Activated gamma-delta T cell treated with anti-CD3 and anti-CD28 coated beads, Interleukin-2, amount 50 U/mL, for 16 hours (primary cell): Measurements from ENCODE around the gene CMTM4.
"Not testable (repeated sequence)": the region's sequence is repeated elsewhere in the genome, so short reads cannot be mapped to it uniquely, and the experiment has no call there.

Source experiments
- DNase-seq: peaks from one replicate; pipeline ENCODE4 v3.0.0-alpha.2; 2020; ENCODE audit warnings: low read depth

Gene CMTM4

DNA sequence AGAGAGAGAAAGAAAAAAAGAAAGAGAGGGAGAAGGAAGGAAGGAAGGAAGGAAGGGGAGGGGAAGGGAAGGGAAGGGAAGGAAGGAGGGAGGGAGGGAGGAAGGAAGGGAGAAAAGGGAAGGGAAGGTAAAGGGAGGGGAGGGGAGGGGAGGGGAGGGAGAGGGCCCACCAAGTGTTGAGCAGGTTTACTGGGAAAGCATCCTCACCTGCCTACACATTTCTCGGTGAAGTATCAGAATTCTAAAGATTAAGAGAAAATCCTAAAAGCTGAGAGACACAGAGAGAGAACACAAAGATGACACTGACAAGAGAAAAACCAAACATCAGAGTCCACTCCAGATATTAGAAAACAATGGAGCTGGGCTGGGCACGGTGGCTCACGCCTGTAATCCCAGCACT is 104.3 kb downstream of the CMTM4 start:
- no peak for DNase-seq

DNA sequence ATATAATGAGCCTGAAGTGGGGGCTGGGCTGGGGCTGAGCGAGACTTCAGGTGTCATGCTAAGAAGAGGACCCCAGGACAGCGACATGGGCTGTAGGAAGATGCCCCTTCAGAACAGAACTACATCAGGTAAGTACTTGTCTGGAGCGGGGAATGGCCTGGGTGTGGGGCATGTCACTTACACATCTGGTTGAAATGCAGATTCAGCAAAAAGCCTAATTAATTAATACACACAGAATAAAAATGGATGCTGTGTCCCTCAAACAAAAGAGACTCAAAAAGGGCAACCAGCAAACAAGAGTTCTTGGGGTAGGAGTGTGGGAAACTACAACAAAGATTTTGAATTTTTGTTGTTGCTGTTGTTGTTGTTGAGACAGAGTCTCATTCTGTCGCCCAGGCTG is 105.5 kb downstream of the CMTM4 start:
- no peak for DNase-seq

DNA sequence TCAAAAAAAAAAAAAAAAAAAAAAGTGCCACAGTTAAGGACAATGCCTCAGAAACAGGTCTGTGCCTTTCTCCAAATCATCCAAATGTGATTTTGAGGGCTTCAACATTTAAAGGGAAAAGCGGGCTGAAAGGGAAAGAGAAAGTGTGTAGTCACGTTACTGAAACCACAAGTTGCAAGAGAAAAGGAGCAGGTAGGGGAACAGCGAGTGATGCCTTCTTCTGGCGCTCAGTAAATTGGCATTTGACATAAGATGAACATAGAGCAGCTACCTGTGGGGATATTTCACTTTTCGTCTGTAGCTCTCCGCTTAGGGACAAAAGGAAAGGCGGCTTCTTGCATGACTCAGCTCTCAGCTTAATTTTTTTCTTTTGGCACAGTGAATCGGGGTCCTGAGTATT is 106.2 kb downstream of the CMTM4 start:
- no peak for DNase-seq

DNA sequence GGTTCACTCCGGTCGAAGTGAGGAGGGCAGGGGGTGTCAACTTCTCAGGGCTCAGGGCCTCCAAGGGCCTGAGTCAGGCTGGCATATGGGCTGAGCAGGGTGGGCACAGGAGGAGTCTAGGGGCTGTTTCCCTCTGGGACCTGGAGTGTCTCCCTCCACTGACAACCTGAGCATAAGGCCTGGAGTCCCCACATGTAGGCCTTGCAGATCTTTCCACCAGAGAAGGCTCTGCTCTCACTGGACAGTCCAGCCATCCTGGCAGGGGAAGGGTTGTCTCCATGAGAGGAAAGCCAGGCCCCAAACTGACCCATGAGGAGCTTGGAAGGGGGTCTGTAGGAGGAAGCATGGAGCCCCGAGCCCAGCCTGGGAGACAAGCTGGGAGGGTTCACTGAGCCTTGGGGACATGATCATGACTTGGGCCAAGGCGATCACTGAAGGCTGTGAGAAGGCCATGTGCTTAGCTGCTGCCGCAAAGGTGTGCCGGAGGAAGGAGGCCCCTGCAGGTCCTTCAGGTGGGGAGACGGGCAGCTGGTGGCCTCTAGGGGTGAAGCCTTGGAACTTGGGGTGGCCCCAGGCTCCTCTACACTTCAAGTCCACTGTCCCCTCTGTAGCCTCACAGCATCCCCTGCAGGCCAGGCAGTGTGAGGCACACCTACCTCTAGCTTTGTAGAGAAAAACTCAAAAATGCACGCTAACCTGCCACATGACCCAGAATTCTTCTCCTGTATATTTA is 107.4 kb downstream of the CMTM4 start:
- peak; percentile 46 for DNase-seq

DNA sequence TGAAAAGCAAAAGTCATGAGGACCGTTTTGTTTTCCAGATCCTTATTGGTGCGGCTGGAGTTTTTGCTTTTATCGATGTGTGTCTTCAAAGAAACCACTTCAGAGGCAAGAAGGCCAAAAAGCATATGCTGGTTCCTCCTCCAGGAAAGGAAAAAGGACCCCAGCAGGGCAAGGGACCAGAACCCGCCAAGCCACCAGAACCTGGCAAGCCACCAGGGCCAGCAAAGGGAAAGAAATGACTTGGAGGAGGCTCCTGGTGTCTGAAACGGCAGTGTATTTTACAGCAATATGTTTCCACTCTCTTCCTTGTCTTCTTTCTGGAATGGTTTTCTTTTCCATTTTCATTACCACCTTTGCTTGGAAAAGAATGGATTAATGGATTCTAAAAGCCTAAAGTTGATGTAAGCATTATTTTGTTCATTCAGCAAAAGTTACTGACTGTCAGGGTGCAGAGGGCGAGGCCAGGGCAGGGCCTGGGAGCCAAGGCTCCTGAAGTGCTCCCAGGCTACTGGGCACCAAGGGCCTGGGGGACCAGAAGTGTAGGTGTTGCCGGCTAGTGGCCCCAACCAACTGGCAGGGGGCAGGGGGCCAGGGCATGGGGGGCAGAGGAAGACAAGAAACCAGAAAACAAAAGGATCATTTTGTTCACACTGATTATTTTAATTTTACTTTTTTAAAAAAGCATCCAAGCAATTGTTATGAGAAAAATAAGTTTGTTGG is 108.5 kb downstream of the CMTM4 start:
- DNase-seq = no peak

DNA sequence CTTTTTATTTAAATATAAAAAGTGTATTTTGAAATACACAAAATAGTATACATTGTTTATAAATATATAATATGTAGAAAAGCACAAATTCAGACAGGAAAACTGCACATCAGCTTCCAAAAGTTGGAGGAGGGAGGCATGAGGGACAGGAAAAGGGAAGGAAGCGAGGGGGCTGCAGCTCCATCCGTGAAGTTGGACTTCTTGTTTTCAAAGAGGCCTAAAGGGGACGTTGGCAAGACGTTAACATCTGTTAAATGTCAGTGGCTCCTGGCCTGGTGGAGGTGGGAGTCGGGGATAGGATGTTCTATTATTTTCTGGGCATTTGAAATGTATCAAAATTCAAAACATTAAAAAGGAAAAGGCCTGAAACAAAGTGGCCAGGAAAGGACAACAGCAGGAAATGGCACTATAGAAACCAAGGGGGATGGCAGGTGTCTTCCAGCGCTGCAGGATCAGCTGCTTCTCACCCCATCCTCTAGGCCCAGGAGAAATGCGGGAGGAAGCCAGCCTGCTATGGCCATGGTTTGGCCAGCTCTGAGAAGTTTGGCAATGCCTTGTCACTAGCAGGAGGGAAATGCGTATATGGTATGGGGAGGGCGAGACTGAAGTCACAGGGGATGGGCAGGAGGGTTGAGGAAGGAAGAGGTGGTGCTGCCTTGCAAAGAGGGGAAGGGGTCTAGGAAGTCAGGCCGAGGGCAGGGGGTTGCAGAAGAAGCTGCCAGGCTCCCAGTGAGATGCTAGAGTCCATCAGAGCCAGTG is 110.9 kb downstream of the CMTM4 start:
- DNase-seq = no peak

GRCh38 chr16:66581246-66581952 is 115.1 kb downstream of the CMTM4 start:
- no peak for DNase-seq

DNA sequence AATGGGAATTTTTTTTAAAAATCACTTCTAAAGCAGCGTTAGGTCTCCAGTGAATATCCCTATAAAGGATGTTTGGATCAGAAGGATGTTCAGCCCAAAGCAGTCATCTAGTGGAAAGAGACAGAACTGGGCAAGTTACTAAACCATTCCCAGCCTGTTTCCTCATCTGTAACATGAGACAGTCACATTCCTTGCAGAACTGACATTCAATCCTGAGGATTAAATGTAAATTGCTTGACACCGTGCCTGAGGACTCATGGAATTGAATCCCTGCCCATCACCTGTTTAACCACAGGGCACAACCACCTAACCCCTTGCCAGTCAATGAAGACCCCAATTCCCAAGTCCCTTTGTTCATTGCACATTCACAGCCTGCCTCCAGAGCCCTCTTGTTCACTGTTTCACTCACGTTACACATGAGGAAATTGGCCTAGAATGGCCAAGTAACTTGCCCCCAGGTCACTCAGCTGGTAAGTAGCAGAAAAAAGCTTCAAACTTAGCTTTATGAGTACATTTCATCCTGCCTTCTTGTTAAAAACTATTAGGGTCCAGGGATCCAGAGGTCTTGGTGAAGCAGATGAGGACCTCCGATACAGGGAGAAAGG is 115.8 kb downstream of the CMTM4 start:
- no peak for DNase-seq

- peak; percentile 6 for DNase-seq
Measured at GRCh38 chr16:66578651-66579531, 117.7 kb downstream of the CMTM4 start, which contains the start of gene CMTM2. Gene CMTM2 (plus strand): TSS chr16:66579463. CDS start chr16:66579608, 145 bp downstream.

DNA sequence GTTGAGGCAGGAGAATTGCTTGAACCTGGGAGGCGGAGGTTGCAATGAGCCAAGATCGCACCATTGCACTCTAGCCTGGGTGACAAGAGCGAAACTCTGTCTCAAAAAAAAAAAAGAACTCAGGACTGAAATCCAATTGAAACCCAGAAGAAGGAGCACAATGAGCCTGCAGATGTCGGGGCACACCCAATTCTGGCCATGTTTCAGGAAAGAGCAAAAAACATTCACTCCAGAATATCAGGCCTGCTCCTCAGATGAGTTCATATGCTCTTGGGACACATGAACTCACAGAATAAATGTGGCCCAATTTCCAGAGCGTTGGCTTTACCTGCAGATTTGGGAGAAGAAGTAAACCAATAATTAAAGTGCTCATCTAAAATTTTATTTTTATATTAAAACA is 120.2 kb downstream of the CMTM4 start:
- no peak for DNase-seq

GRCh38 chr16:66575060-66575459 is 121.5 kb downstream of the CMTM4 start:
- no peak for DNase-seq

GRCh38 chr16:66574531-66574930 is 122.0 kb downstream of the CMTM4 start:
- DNase-seq = no peak

DNA sequence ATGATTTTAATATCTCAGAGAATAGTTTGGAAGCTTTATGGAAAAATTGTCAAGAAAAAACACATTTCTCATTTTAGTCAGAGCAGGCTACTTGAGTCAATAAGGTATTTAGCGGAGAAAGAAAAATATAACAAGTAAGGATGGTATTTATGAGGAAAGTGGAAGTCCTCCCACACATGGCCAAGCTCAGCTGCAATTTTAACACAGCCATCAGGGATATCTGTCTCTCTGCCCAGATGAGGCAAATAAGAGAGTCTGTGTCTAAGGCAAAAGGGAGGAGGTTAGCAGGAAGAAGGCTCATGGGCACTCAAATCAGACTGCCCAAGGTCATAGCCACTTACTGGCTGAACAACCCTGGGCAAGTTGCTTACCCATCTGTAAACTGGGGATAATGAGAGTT is 122.5 kb downstream of the CMTM4 start:
- DNase-seq = no peak

GRCh38 chr16:66572356-66572755 is 124.2 kb downstream of the CMTM4 start:
- DNase-seq = no peak

GRCh38 chr16:66569827-66570405 is 126.6 kb downstream of the CMTM4 start:
- DNase-seq = no peak

DNA sequence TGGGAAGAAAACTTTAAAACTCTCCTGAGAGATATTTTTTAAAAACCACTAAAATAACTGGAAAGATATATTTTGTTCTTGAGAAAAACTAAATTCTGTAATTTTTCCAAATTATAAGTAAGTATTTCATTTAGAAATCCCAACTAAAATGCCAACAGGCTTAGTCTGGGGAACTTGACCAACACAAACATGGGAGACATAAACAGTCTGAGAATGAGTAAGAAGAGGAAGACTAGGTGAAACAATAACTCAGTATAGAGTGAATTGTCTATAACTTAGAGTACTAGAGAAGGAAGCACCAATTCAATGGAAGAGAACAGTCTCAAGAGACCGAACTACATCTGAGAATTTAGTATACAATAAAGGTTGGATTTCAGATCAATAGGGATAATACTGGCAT is 127.4 kb downstream of the CMTM4 start:
- DNase-seq = no peak

DNA sequence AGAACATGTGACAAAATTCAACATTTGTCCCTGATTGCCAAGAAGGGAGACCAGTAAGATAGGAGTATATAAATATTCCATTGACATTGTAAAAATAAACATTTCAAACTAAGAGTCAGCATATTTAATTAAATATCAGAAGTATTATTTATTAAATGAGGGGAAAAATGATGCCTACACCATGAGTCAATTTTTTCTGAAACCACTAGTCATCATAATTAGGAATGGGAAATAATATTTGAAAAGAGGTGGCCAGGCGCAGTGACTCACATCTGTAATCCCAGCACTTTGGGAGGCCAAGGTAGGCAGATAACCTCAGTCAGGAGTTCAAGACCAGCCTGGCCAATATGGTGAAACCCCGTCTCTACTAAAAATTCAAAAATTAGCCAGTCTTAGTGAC is 128.2 kb downstream of the CMTM4 start:
- DNase-seq = no peak

DNA sequence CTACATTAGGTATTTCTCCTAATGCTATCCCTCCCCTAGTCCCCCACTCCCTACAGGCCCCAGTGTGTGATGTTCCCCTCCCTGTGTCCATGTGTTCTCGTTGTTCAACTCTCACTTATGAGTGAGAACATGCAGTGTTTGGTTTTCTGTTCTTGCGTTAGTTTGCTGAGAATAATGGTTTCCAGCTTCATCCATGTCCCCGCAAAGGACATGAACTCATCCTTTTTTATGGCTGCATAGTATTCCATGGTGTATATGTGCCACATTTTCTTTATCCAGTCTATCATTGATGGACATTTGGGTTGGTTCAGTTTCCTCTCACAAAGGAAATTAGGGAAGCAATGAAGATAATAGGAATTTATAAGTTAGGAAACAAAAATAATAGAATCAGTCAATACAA is 129.3 kb downstream of the CMTM4 start:
- not testable (repeated sequence) for DNase-seq

DNA sequence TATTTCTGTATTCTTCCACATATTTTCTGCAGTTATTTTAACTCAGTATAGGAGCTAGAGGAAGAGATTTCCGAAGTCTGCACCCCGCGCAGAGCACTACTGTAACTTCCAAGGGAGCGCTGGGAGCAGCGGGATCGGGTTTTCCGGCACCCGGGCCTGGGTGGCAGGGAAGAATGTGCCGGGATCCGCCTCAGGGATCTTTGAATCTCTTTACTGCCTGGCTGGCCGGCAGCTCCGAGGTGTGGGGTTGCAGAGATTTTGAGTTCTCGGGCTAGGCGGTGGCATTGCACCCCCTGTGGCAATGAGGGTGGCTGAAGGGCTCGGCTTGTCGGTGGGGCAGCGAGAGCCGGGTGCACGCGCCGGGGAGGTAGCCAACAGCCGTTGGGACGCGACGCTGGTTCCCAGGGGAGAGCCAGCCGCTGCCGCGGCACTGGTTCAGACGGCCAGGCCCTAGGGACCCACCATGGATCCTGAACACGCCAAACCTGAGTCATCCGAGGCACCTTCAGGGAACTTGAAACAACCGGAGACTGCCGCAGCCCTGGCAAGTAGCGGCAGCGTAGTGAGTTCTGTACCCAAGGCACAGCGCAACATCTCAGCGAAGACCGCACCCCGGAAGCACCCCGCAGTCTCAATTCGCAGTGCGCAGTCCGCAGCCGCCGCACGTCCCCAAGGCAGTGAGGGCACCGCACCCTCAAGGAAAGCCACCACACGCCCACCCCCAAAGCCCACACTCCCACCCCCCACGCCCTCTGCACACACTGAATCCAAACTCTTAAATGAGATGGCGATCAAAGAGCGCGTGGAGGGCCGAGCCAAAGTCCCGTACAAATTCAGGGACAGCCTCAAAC is 130.3 kb downstream of the CMTM4 start, which contains the start of gene CMTM1:
TSS of gene CMTM1 (plus strand) at position 389 of the 851 bp plus-strand sequence. CDS start at position 464, 75 bp downstream.
- no peak for DNase-seq
